ENCODE measurements around the gene ZBTB45. TPM values are rescaled to one million over a fixed set of nuclear protein-coding genes. Genes with fewer than 3 reads are reported as not detected.

Gene ZBTB45
- total and polyA plus RNA-seq, 2 donors from 2014 or later = 7.7 to 16.9 TPM

DNA sequence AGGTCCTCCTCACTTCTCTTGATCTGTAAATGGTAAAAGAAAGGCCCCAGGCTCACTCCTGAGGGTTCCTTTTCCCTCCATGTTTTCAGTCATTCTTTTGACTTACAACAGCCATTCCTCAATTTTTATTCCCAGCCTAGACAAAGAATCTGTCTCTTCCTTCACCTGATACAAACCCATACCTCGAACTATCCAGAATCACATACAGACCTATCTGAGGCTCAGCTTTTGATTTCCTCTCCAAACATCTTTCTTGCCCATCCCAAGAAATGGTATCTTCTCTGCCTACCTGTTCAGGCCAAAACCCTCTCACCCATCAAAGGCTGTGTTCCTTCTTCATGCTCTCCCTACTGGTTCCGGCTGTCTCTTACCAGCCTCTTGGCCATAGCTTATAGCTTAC lies 33.0 kb upstream of the ZBTB45 start:
- intact Hi-C loops (cut with DNase I) = no loop called here
- peaks cover 14 to 61% (median 51%) of the 10 kb centered on the region in 3 donors for H3K36me3 ChIP-seq (ENCODE audit: control insufficient read depth in 2 of 3, insufficient read depth in 3 of 3, low read length in 3 of 3)
- DNase-seq (no peak), FAIRE-seq (no peak)
- no peaks in the 10 kb centered on the region for H3K9me3 ChIP-seq (ENCODE audit: control insufficient read depth in 2 of 3, insufficient read depth in 1 of 3, low read length in 3 of 3)
- peaks cover 0 to 34% (median 14%) of the 10 kb centered on the region in 3 donors for H3K4me1 ChIP-seq (ENCODE audit: control insufficient read depth in 2 of 3, insufficient read depth in 2 of 3, low read depth in 1 of 3, low read length in 3 of 3)
- TF ChIP-seq, protein P1, sequence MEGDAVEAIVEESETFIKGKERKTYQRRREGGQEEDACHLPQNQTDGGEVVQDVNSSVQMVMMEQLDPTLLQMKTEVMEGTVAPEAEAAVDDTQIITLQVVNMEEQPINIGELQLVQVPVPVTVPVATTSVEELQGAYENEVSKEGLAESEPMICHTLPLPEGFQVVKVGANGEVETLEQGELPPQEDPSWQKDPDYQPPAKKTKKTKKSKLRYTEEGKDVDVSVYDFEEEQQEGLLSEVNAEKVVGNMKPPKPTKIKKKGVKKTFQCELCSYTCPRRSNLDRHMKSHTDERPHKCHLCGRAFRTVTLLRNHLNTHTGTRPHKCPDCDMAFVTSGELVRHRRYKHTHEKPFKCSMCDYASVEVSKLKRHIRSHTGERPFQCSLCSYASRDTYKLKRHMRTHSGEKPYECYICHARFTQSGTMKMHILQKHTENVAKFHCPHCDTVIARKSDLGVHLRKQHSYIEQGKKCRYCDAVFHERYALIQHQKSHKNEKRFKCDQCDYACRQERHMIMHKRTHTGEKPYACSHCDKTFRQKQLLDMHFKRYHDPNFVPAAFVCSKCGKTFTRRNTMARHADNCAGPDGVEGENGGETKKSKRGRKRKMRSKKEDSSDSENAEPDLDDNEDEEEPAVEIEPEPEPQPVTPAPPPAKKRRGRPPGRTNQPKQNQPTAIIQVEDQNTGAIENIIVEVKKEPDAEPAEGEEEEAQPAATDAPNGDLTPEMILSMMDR (IDR thresholded peaks at IDR 0.05; ENCODE audit: borderline replicate concordance, extremely low read depth, insufficient read depth) = no peak
- no peak overlapping the region for H3K4me3 ChIP-seq (ENCODE audit: low read length in 3 of 3)
- no peak overlapping the region for H3K9ac ChIP-seq (ENCODE audit: low read length in 3 of 3)
- H3K27ac ChIP-seq (ENCODE audit: low read depth in 2 of 2, low read length in 2 of 2) = no peak overlapping the region
- H3K27me3 ChIP-seq (ENCODE audit: control insufficient read depth, insufficient read depth, low read length) = no peaks in the 10 kb centered on the region

DNA sequence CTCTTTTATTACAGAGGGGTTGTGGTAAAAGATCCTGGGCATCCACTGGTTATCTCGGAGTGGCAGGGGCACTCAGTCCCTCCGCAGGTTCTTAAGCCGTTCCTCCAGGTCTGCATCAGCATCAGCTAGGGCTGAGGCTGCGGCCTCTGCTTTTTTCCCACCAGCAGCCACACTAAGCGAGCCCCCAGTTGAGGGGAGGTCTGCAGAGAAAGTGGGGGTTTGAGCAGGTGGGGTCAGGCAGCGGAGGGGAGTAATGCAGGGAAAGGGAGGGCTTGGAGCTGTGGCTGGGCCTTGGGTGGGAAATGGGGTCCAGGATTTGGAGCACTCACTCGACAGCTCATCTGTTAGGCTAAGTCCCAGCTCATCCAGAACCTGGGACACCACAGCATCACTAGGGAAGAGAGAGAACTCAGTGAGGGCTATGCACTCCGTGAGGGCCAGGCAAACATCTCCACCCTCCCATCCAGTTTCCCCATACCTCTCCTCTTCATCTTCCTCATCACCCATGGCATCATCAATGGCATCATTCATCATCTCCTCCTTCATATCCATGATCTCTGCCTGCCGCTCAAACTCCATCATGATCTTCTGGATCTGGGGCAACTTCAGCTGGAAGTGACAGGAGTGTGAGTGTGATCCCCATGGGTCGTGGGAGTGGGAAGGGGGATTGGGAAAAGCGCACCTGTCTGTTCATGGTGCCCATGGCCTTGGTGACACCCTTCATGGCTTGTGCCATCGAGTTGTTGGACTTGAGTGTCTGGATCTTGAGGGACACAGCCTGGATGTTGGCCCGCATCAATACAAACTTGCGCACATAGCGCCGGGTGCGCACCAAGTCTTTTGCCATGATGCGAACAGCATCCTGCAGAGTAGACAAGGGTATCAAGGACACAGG lies 32.2 kb upstream of the ZBTB45 start:
- H3K4me1 ChIP-seq (ENCODE audit: control insufficient read depth in 2 of 3, insufficient read depth in 2 of 3, low read depth in 1 of 3, low read length in 3 of 3) = peaks cover 0 to 27% (median 10%) of the 10 kb centered on the region in 3 donors
- H3K36me3 ChIP-seq (ENCODE audit: control insufficient read depth in 2 of 3, insufficient read depth in 3 of 3, low read length in 3 of 3) = peaks cover 16 to 64% (median 54%) of the 10 kb centered on the region in 3 donors
- intact Hi-C loops (cut with DNase I) = no loop called here
- H3K27me3 ChIP-seq (ENCODE audit: control insufficient read depth, insufficient read depth, low read length) = no peaks in the 10 kb centered on the region
- no peak for FAIRE-seq
- no peak overlapping the region for H3K4me3 ChIP-seq (ENCODE audit: low read length in 3 of 3)
- no peak for DNase-seq
- H3K27ac ChIP-seq (ENCODE audit: low read depth in 2 of 2, low read length in 2 of 2) = no peak overlapping the region
- H3K9me3 ChIP-seq (ENCODE audit: control insufficient read depth in 2 of 3, insufficient read depth in 1 of 3, low read length in 3 of 3) = no peaks in the 10 kb centered on the region
- TF ChIP-seq, protein P1 (IDR thresholded peaks at IDR 0.05; ENCODE audit: borderline replicate concordance, extremely low read depth, insufficient read depth) = no peak
- peak overlapping the region in 1 of 3 donors; percentile 12 for H3K9ac ChIP-seq (ENCODE audit: low read length in 3 of 3)

DNA sequence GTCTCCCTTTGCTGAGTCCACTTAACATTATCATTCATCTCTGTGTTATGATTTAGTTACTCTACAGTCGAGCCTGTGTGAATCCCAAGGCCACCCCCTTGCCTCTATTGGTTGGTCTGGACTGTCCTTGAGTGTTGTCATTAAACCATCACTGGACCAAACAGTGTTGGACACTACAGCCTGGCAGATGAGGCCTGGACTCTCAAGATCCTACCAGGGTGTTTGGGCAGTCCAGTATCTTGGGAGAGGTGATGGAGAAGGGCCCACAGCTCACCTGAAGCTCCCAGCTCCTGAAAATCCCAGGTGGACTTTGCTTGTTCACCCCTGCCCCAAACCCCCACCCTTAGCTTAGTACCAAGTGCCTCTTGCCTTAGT lies 31.5 kb upstream of the ZBTB45 start:
- no peak for FAIRE-seq
- Histone ChIP-seq H3K4me1 (ENCODE audit: control insufficient read depth in 2 of 3, insufficient read depth in 2 of 3, low read depth in 1 of 3, low read length in 3 of 3) (peaks cover under 1 to 27% (median 12%) of the 10 kb centered on the region in 3 donors), H3K36me3 (ENCODE audit: control insufficient read depth in 2 of 3, insufficient read depth in 3 of 3, low read length in 3 of 3) (peaks cover 16 to 61% (median 48%) of the 10 kb centered on the region in 3 donors)

More for the DNA sequence above, 31.5 kb upstream of the ZBTB45 start:
- DNase-seq = no peak
- H3K9me3 ChIP-seq (ENCODE audit: control insufficient read depth in 2 of 3, insufficient read depth in 1 of 3, low read length in 3 of 3) = no peaks in the 10 kb centered on the region
- TF ChIP-seq, protein P1 (IDR thresholded peaks at IDR 0.05; ENCODE audit: borderline replicate concordance, extremely low read depth, insufficient read depth) = no peak
- intact Hi-C loops (cut with DNase I) = no loop called here
- H3K27me3 ChIP-seq (ENCODE audit: control insufficient read depth, insufficient read depth, low read length) = no peaks in the 10 kb centered on the region
- no peak overlapping the region for H3K9ac ChIP-seq (ENCODE audit: low read length in 3 of 3)
- no peak overlapping the region for H3K27ac ChIP-seq (ENCODE audit: low read depth in 2 of 2, low read length in 2 of 2)
- no peak overlapping the region for H3K4me3 ChIP-seq (ENCODE audit: low read length in 3 of 3)
